Common myeloid progenitor, CD34-positive (primary cell): ENCODE data around the gene MAPKBP1.

Source experiments
- CTCF ChIA-PET: fragments of 350-600 bp; sonication (Branson Sonifier 250); formaldehyde crosslinking; loops from one replicate; lab custom pipeline; 2021; ENCODE audit warnings: antibody characterized with exemption; lab: Charles Lee
- POLR2A ChIA-PET: fragments of 350-600 bp; sonication (Branson Sonifier 250); formaldehyde crosslinking; loops from one replicate; lab custom pipeline; 2021; ENCODE audit warnings: antibody characterized with exemption; lab: Charles Lee
- DNase-seq, 3 donors: peaks; one replicate each; pipeline versions ENCODE4 v3.0.0 to v3.0.0-alpha.2; 2013
- H3K27ac ChIP-seq, 2 experiments: 1 replicate in 1 of 2; 2 replicates in 1 of 2; pipeline ENCODE4 v1.7.0; 2013; ENCODE audit warnings: inconsistent platforms in 2 of 2, low read length in 2 of 2, mild to moderate bottlenecking in 2 of 2, low read depth in 1 of 2, moderate library complexity in 1 of 2; ENCODE audit not compliant: severe bottlenecking in 2 of 2, insufficient read depth in 1 of 2, poor library complexity in 1 of 2
- H3K27me3 ChIP-seq, 5 experiments: replicated peaks in 2 of 5; 1 replicate in 3 of 5; 2 replicates in 2 of 5; pipeline versions ENCODE4 v1.6.1 to v1.7.0; 2013; ENCODE audit warnings: low read length in 4 of 5, mild to moderate bottlenecking in 2 of 5, moderate library complexity in 2 of 5, inconsistent platforms in 1 of 5; ENCODE audit not compliant: insufficient read depth in 5 of 5, control insufficient read depth in 4 of 5
- H3K36me3 ChIP-seq, 4 experiments: 1 replicate in 2 of 4; 2 replicates in 2 of 4; pipeline versions ENCODE4 v1.6.1 to v1.7.0; 2013; ENCODE audit warnings: low read length in 3 of 4, control low read depth in 1 of 4, mild to moderate bottlenecking in 1 of 4; ENCODE audit not compliant: control insufficient read depth in 4 of 4, insufficient read depth in 4 of 4
- H3K4me1 ChIP-seq, 4 experiments: 1 replicate in 3 of 4; 2 replicates in 1 of 4; pipeline versions ENCODE4 v1.6.1 to v1.7.1; 2013; ENCODE audit warnings: low read length in 3 of 4, mild to moderate bottlenecking in 3 of 4, control low read depth in 1 of 4, inconsistent platforms in 1 of 4, moderate library complexity in 1 of 4; ENCODE audit not compliant: control insufficient read depth in 4 of 4, insufficient read depth in 4 of 4; ENCODE audit errors: control extremely low read depth in 1 of 4
- H3K4me3 ChIP-seq, 7 experiments: 1 replicate in 4 of 7; 2 replicates in 3 of 7; pipeline versions ENCODE4 v1.5.1 to v1.7.0; 2013; ENCODE audit warnings: mild to moderate bottlenecking in 7 of 7, low read length in 6 of 7, moderate library complexity in 6 of 7, inconsistent platforms in 2 of 7, low read depth in 2 of 7, control low read depth in 1 of 7; ENCODE audit not compliant: insufficient read depth in 4 of 7, control insufficient read depth in 1 of 7; ENCODE audit errors: extremely low read depth in 1 of 7
- H3K9me3 ChIP-seq, 5 experiments: 1 replicate in 4 of 5; 2 replicates in 1 of 5; pipeline versions ENCODE4 v1.6.1 to v1.7.1; 2013; ENCODE audit warnings: low read length in 4 of 5, mild to moderate bottlenecking in 2 of 5, inconsistent platforms in 1 of 5, low read depth in 1 of 5, moderate library complexity in 1 of 5; ENCODE audit not compliant: control insufficient read depth in 4 of 5, insufficient read depth in 2 of 5; ENCODE audit errors: control extremely low read depth in 1 of 5
- WGBS: methylation state at CpG from one replicate; pipeline ENCODE4 v1.1.5; 2013; ENCODE audit not compliant: insufficient coverage; 5-methylcytosine and 5-hydroxymethylcytosine counted together

Gene MAPKBP1

DNA sequence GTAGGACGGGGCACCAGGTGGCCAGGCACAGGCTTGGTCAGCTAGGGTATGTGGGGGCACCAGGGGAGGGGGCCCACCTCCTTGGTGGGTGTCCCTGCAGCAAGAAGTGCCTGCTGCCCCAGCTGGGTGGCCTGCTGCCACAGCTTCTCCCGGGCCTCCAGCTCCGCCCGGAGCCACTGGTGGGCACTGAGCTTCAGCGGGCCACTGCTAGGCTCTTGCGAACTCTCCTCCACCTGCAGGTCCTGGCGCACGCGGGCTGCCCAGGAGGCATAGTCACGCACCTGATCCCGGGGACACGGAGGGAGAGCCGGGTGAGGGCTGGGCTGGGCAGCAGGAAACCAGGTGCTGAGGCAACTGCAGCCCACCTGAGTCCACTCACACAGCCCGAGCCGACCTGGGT, 94.0 kb downstream of the MAPKBP1 start:
- Histone ChIP-seq H3K27me3 (no peaks in the 10 kb centered on the region), H3K4me3 (no peak overlapping the region), H3K27ac (no peak overlapping the region), H3K9me3 (no peaks in the 10 kb centered on the region), H3K4me1 (no peaks in the 10 kb centered on the region), H3K36me3 (no peaks in the 10 kb centered on the region)
- no peak for DNase-seq
- POLR2A ChIA-PET = no interaction called here
- CTCF ChIA-PET = interaction anchor here (1.3 kb wide), 1 partner anchor 23 kb away, joined by 3 read pairs; no protein-coding TSS in a partner anchor
- 90% methylated on average over 13 of the region's 15 CpGs for WGBS

DNA sequence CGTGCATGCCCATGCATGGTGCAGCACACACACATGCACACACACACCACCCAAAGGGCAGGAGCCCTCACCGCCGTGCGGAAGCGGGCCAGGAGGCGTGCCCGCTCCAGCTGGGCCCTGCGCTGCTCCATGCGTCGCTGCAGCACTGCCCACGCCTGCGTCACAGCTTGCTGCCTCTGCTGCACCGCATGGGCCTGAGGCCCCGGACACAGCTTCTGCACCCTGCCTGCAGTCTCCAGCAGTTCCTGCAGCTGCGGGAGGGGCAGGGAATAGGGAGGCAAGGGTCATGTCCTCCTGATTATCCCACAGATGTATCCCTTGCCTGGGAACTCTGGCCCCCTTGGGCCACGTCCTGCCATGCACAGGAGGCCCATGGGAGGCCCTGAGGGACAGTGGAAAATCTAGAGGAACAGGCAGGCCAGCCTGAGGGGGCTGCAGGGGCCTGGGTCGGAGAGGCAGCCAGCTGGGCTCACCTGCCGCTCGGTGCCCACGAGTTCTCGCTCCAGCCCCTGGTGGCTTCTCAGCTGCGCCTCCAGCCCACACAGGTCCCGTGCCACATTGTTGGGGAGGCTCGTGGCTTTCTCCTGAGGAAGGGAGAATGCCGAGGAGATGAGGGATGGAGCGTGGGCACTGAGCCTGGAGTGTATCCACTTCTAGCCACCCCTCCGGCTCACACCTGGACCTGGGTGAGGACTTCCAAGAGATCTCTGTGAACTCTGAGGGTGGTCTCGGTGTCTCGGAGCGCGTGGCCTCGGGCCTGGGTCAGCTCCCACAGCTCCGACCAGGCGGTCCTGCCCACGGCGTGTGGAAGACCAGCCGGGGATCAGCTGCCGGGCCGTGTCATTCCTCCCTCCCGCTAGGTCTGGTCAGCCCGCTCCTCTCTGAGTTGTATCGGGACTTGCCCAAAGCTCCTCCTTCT, 95.7 kb downstream of the MAPKBP1 start:
- no peaks in the 10 kb centered on the region for H3K36me3 ChIP-seq
- POLR2A ChIA-PET = no interaction called here
- 97% methylated on average over 36 of the region's 42 CpGs for WGBS
- H3K4me1 ChIP-seq = no peaks in the 10 kb centered on the region
- no peaks in the 10 kb centered on the region for H3K9me3 ChIP-seq
- no peaks in the 10 kb centered on the region for H3K27me3 ChIP-seq
- CTCF ChIA-PET = interaction anchor here (1.2 to 1.9 kb wide), 3 partner anchors 9 to 47 kb away, joined by 3 to 5 read pairs (median 3); no protein-coding TSS in a partner anchor
- no peak overlapping the region for H3K27ac ChIP-seq
- no peak overlapping the region for H3K4me3 ChIP-seq
- no peak for DNase-seq

- 96% methylated on average over 9 of the region's 9 CpGs for WGBS
Observed at GRCh38 chr15:41870689-41871081, 96.4 kb downstream of the MAPKBP1 start.

GRCh38 chr15:41871175-41871905, 97.1 kb downstream of the MAPKBP1 start:
- H3K9me3 ChIP-seq = no peaks in the 10 kb centered on the region
- no peak for DNase-seq
- 97% methylated on average over 16 of the region's 19 CpGs for WGBS
- no peaks in the 10 kb centered on the region for H3K27me3 ChIP-seq
- ChIA-PET CTCF (interaction anchor here (1.2 to 1.9 kb wide), 4 partner anchors 10 to 45 kb away, joined by 3 to 5 read pairs (median 4); no protein-coding TSS in a partner anchor), POLR2A (no interaction called here)
- no peak overlapping the region for H3K27ac ChIP-seq
- no peaks in the 10 kb centered on the region for H3K36me3 ChIP-seq
- H3K4me1 ChIP-seq = no peaks in the 10 kb centered on the region
- H3K4me3 ChIP-seq = no peak overlapping the region

More at GRCh38 chr15:41870689-41871081, 96.4 kb downstream of the MAPKBP1 start:
- no peaks in the 10 kb centered on the region for H3K4me1 ChIP-seq
- no peak for DNase-seq
- H3K9me3 ChIP-seq = no peaks in the 10 kb centered on the region
- no peaks in the 10 kb centered on the region for H3K36me3 ChIP-seq
- H3K27ac ChIP-seq = no peak overlapping the region
- H3K27me3 ChIP-seq = no peaks in the 10 kb centered on the region
- ChIA-PET POLR2A (no interaction called here), CTCF (interaction anchor here (1.2 to 1.9 kb wide), 4 partner anchors 9 to 46 kb away, joined by 3 to 5 read pairs (median 4); no protein-coding TSS in a partner anchor)
- H3K4me3 ChIP-seq = no peak overlapping the region

GRCh38 chr15:41872166-41872747, 98.0 kb downstream of the MAPKBP1 start:
- no peaks in the 10 kb centered on the region for H3K36me3 ChIP-seq
- H3K4me1 ChIP-seq = no peaks in the 10 kb centered on the region
- no peak overlapping the region for H3K4me3 ChIP-seq
- DNase-seq = no peak
- H3K27ac ChIP-seq = no peak overlapping the region
- 98% methylated on average over 7 of the region's 9 CpGs for WGBS
- H3K9me3 ChIP-seq = no peaks in the 10 kb centered on the region
- ChIA-PET CTCF (interaction anchor here (1.6 to 1.7 kb wide), 2 partner anchors 32 to 33 kb away, joined by 4 to 5 read pairs; no protein-coding TSS in a partner anchor), POLR2A (no interaction called here)
- no peaks in the 10 kb centered on the region for H3K27me3 ChIP-seq

- no peaks in the 10 kb centered on the region for H3K9me3 ChIP-seq
- DNase-seq = no peak
- ChIA-PET POLR2A (interaction anchor here (1.0 kb wide), 1 partner anchor 42 kb away, joined by 5 read pairs; no protein-coding TSS in a partner anchor), CTCF (interaction anchor here (1.0 to 1.6 kb wide), 5 partner anchors 12 to 33 kb away, joined by 3 to 7 read pairs (median 4); no protein-coding TSS in a partner anchor)
- H3K27ac ChIP-seq = no peak overlapping the region
- H3K4me1 ChIP-seq = no peaks in the 10 kb centered on the region
- H3K36me3 ChIP-seq = no peaks in the 10 kb centered on the region
- H3K4me3 ChIP-seq = no peak overlapping the region
- no peaks in the 10 kb centered on the region for H3K27me3 ChIP-seq
- WGBS = 97% methylated on average over 8 of the region's 8 CpGs
Observed at GRCh38 chr15:41873711-41874110, 99.4 kb downstream of the MAPKBP1 start.
